Hematopoietic multipotent progenitor cell treated with erythropoietin and hydrocortisone succinate and interleukin-3 and kit ligand, for 15 days (in vitro differentiated cells): ENCODE data around the gene SLC6A1.

Source experiments
- DNase-seq: peaks from one replicate; pipeline ENCODE4 v3.0.0-alpha.2; 2015; ENCODE audit warnings: low spot score

SLC6A1 gene

DNA sequence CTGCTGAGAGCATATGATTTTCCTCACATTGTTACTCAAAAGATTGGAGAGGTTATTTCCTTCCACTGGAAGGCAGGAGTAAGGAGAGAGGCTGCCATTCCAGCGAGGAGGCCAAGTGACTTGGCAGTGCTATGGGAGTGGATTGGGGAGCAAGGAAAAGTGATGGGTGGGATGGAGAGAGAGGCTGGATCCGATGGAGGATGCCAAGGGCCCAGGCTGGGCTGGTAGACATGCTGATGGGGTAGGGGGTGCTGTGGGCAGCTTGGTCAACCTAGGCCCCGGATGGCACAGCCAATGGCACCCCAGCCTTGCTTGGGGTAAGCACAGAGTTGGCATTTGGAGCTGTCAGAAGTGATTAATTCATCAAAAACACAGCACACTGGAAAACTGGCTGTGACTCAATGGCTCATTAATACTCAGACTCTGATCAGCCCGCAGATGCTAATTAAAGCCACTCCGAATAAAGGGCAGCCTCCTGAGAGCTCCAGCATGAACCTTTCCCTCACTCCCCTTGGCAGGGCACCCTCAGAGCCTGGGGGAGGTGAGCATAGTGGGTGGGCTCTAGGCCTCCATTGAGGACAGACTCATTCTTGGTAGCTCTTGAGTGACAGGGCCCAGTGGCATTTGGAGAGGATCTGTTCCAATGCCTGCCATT lies 22.1 kb upstream of the SLC6A1 start:
- DNase-seq: no peak

DNA sequence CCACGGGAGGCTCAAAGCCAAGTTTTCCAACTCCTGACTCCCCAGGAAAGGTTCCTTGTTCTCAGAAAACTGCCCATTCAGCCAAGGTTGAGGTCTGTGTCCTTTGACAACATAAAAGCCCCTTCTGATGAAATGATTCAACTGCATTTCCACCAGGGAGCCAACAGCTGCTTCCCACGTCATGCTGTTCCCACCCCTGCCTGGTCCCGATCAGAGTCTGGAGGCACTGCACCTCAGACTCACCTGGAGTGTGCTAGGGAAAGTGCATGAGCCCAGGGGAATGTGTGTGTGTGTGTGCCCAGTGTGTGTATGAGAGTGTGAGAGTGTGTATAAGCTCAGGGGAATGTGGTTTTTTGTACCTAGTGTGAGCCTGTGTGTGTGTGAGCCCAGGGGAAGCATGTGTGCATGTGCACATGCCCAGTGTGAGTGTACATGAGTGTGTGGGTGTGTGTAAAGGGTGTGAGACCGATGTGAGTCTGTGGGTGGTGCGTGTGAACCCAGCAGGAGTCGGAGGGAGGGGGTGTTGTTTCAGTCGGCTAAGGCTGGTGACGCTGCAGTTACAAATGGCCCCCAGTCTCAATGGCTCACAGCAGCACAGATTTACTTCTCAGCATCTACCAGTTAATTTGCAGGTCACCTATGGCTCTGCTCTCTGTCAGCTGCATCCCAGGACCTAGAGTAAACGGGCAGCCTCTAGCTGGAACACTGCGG lies 20.3 kb upstream of the SLC6A1 start:
- no peak for DNase-seq

DNA sequence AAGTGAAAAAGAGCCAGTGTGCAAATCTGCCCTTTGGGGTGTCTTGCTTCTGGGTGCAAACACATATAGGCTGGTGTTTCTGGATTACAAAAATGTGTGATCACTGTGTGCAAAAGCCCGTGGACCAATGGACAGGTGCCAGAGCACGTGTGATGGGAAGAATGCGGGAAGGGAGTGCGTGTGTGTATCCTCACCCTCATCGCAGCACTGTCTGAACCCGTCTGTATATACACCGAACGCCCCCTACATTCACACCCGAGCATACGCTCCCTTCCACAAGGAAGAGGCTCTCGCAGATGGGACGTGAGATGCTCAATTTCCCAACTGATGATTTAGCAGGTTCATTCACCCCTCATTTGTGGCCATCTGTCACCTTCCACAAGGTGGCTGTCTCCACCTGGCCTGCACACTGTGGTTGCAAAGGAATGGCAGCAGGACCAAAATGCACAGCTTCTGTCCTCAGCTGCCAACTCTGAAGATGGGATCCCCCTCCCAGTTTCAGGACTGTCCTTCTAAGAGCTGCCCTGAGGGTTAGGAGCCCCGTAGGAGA lies 19.4 kb upstream of the SLC6A1 start:
- no peak for DNase-seq

DNA sequence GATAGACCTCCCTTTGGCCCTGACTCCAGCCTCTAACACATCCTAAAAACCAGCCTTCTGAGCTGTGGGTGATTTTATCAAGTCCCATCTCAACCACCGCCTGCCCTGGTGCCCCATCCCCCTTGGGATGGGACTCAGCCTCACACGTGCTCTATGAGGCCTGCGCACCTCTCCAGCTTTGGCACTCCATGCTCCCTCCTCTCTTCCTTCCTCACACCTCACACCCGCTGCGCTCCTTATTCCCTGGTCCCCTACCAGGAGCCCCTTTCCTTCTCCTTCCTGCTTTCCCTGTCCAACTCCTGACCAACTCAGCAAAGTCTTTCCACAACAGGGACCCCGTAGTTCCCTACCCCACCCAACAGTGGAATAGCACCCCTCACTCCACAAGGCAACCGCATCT lies 18.4 kb upstream of the SLC6A1 start:
- DNase-seq: no peak

DNA sequence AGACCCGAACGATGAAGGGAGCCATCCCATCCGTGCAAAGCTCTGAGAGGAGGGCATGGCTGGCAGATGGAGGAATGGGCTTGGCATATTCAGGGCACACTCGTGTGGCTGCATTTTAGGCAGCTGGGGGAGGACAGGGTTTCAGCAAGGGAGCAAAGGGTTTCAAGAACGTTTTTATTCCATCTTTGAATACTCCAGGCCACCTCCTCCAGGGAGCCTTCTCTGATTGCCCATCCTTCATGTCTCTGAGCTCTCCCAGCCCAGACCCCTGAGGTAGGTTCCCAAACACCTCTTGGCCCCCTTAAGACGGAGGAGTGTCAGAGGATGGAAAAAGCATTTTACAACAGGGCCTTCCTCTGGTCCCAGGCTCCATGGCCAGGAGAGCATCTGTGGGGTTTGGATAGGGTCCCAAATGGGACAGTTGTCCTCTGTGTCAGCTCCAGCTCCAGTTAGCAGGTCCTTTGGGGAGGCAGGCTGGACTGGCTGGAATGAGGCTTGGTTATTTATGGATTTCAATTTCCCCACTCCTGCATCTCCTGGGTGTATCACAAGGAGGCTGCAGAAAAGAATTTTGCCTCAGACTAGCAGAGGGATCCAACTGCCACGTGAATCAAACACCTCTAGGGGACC lies 17.7 kb upstream of the SLC6A1 start:
- DNase-seq: no peak

DNA sequence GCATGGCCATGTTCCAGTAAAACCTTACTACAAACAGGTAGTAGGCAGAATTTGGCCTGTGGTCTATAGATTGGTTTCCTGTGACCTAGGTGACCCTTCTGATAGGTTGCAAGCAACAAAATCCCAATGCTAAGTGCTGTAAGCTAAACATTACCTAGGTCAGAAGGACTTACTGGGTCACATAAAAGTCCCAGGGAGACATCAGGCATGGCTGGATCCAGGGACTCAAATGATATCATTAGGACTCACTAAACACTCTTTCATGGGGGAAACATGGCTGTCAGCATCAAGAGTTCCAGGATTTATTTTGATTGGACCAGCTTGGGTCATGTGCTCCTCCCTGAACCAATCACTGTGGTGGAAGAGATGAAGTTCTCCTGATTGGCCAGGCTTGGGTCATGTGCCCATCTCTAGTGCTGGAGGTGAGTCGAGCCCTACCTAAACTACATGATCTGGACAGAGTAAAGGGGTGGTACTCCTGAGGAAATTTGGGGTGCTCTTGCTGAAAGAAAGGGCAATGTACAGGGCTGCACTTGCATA lies 16.8 kb upstream of the SLC6A1 start:
- no peak for DNase-seq

DNA sequence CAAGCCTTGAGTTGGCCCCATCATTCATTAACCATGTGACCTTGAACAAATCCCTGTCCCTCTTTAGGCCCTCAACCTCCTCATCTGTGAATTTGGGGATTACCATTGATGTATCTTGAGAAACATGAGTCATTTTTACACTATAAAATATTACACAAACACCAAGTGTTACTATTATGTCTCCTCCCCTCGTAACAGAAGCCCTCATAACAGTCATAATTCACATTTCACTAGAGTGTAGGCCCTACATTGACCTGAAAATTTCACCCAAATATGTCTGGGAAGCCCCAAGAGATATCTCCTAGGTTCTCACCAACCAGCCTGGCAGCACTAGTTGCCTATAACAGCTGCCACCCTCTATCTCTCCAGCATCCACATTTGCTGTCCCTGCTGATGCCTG lies 15.8 kb upstream of the SLC6A1 start:
- no peak for DNase-seq

DNA sequence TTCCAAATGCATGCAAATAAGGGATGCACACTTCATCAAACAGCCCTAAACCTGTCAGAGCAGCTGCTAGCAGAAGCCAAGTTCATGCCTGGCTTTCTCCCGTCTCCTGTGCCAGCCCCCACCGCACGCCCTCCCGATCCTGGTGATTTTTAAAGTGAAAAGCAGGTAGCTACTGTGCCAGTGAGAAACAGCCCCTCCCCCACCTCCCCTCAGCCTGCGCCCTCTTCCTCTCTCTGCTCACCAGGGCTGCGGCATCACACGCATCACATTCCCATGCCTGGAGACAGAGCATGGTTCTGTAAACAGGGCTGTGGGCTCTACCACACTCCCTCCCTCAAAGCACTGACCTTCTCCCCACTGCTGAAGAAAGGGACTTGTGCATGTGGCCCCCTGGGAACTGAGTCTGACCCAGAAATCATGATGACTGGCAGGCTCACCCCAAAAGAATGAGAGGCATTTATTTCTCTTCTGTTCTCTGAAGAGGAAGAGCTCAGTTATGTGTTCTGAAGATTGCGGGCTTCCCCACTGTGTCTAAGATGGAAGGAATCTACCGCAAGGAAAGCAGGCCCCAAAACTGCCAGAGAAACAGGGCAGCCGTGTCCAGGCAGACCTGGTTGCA lies 14.5 kb upstream of the SLC6A1 start:
- DNase-seq: no peak

DNA sequence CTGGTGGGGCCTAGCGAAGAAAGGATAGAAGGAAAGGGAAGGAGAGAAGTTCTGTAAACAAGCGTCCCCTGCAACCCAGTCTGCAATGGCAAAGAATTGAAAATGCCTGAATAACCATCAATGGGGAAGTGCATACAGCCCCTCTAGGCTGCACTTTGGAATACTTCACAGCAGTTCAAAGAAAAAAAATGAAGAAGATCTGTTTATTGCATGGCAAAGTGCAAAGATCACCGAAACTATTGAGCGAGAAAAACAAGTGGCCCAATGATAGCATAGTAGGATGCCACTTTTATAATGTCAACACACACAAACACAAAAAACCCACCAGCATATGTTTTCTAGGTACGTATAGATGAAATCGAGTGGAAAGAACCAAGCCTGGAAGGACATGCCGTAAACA lies 13.6 kb upstream of the SLC6A1 start:
- no peak for DNase-seq

DNA sequence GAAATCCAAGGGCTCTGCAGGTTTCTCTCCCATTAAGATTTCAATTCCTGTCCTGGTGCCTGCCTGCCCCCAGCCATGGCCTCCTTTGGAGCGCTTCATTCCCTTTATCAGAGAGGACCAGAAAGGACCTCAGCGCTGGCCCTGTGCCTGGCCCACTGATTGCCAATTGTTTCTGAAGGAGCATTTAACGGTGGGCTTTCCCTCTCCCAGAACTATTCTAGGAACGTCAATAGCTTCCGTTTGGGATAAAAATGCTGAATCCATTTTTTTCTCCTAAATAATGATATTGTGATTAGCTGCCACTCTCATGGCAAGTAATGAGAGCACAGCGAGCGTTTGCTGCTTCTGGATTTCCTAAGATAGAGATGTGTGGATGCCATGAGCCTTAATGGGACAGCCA lies 12.2 kb upstream of the SLC6A1 start:
- no peak for DNase-seq

DNA sequence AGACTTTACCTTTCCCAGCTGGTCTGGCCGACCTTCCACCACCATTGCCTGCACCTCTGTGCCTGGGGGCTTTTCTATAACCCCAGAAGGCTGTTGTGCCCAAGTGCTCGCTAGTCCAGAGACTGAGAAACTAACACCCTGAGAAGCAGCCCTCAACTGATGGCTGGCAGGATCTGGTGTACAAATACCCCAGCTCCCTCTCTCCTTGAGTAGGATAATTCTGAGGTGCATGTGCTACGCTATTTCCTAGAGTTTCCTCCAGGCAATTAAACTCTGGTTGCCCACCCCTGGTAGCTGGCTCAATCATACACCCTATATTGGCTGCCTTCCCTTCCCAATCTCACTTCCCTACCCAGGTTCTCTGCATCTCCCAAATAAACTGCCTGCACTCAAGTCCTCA lies 11.5 kb upstream of the SLC6A1 start:
- no peak for DNase-seq

DNA sequence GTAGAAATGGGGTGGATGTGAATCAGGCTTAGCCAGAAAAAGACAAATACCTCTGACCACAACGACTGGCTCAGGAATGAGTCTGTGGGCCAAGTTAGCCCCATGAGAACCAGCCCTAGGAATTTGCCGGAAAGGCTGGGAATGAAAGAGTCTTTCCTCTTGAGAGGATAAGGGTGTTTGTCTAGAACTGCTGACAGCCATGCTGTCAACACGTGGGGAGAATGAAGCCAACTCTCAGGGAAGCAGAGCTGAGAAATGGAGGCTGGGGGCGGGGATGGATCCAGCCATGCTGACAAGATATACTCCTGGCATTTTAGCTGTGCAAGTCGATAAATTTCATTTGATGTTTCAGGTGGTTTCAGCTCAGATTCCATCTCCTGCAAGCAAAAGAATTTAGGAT lies 10.6 kb upstream of the SLC6A1 start:
- DNase-seq: no peak

DNA sequence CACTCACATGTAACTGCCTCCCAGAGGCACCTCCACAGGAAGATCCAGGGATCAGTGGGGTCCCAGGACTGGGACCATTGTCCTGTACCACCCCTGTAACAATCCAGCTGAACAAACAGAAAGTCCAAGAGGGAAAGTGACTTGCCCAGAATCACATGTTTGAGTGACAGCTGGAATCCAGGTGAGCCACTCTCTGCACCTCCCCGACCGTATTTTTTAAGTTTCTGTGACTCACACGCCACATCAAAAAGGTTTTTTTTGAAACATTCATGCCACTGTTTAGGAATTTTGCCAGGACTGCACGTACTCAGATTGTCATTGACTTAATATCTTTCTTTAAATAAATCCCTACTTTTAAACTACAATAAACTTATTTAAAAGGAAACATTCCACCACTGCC lies 9.8 kb upstream of the SLC6A1 start:
- DNase-seq: no peak

DNA sequence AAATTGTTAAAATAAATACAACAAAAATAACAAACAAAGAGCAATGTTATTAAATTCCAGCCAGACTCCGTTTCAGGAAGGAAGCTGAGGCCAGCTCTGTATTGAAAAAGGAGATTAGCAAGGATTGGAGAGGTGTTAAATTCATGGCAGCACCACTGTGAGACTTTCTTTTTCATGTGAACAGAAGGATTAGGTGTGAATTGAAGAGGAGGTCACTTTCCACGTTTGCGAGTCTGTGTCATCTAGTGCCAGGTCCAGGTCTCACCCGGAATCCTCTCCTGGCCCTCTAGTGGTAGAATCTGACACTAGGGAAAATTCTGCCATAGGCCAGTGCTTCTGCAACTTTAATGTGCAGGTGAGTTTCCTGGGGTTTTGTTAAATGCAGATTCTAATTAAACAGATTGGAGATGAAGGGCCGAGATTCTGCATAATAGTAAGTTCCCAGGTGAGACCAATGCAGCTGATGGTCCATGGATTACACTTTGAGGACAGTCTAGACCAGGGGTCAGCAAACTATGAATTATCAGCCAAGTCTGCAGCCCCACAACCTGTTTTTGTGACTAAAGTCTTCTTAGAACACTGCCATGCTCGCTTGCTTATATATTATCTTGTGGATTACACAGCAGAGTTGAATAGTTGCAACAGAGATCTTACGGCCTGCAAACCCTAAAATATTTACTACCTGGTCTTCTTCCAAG lies 9.2 kb upstream of the SLC6A1 start:
- peak; percentile 5 for DNase-seq

DNA sequence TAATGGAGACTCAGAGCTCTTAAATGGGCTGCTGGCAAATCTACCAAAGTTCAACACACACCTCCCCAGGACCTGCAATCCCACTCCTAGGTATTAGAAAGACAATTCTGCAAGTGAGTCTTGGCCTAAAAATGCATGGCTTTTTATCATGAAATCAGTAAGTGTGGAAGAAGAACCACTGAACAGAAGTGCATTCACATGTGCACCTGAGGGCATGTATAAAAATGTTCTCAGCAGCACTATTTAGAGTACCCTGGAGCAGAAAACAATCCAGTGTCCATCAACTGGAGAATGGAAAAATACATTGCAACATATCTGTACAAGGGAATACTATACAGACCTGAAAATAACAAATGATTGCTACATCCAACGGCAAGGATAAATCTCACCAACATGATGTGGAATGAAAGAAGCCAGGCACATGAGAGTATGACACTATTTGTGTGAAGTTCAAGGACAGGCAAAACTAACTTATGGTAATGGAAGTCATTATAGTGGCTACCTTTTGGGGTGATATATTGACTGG lies 8.1 kb upstream of the SLC6A1 start:
- no peak for DNase-seq

DNA sequence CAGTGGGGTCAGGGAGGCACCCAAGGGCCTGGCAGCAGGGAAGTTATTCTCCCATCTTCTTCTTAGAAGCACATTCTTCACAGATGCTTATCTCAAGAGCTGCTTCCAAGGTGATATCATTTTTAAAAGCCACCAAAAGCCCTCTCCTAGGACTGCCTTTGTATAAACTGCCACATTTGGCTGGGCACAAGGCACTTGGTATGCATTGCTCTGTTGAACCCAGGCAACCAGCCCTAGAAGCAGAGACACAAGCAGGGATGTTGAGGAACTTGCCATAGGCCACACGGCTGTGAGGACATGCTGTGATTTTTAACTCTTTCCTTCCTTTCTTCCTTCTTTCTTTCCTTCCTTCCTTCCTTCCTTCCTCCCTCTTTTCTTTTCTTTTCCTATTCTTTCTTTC lies 7.4 kb upstream of the SLC6A1 start:
- no peak for DNase-seq

DNA sequence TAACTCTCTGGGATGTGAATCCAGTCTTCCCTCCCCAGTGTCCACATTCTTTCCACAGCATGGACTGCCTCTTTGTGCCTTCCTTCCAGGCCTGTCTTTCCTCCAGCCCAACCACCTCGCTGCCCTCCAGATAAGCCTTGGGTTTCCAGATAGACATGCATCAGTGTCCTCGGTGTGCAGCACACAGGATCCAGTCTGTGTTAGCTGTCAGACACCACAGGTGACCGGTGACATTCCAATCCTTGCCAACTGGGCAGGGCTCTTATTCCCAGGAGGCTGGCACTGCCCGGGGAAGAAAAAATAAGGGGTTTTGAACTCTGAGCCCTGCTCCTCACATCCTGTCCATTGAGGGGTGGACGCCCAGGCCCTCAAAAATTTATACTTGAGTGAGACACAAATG lies 6.0 kb upstream of the SLC6A1 start:
- no peak for DNase-seq

DNA sequence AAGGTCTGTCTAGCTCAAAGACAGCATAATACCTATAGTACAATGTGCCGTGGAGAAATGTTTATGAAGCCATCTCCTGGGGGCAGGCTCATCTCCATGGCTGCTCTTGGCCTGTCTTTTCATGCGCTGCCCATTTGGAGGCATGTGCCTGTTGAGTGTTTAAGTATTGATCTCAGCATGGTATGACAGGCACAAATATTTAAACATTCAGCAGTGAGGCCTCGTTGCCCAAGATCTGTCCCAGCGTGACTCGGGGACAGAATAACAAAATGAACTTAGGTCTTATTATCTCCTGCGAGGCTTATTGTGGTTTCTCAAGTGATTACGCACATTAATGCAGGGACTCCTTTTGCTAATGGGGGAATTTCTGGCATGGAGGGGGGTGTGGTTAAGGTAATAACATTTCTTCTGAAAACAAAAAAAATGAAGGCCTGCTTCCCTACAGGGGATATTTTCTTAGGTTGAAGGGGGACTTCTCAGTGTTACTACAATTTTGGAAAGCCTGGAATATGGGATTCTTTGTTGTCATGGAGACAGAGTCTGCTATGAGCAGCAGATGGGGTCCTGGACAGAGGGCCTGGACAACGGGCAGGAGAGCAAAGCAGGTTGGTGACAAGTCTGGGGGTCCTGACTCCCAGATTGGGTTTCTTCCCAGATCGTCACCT lies 4.4 kb upstream of the SLC6A1 start:
- no peak for DNase-seq

DNA sequence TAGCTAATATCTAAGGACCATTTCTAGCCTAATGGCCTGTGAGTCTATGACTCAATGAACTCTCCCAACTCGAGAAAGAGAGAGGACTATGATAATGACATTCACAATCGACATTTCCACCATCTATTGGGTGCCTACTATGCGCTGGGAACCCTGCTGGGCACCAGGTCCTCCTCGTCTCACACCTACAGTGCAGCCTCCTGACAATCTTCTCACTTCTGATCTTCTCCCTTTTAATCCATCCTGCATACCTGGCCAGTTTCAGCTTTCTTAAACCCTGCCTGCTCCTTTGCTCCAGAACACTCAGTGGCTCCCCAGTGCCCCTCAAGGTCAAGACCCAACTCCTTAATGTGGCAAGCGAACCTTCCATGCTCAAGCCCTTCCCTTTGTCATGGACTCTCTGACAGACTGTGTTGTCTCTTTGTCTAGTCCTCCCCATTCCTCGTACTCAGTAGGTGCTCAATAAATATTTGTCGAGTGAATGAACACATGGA lies 3.5 kb upstream of the SLC6A1 start:
- DNase-seq: no peak

DNA sequence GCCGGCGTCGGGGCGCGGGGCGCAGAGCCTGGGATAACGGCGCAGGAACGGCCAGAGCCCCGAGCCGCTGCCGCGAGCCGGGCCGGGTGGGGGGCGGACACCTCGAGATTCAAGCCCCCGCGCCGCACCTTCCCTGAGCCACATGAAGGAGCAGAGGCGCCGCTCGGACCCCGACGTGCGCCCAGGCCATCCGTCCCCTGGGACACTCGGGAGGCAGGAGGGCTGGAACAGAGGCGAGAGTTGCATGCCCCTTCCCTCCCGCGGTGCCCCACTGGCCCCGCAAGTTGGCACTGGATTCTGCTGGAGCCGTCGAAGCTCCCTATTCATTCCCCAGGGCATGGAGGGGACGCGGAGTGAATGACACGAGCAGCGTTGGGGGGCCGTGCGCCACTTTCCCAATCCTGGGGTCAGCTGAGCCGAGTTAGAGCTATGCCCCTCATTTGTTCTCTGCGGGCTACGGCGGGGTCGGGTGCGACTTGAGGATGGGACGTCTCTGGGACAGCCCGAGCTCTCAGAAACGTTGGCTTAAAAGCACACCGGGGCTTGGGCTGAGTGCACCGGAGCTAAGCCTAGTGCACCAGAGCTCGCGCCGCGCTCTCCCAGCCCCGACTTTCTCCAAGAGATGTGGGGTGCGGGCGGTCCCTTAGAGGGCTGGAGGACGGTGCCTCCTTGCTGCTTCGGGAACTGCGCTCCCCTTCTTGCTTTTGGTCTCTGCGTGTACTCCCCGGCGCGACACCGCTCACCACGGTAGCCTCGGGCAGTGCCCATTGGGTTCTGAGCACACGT lies 588 bp downstream of the SLC6A1 start:
- no peak for DNase-seq
